HCT116 (cell line): Measurements from ENCODE around the gene UQCRH. TPM values are rescaled to one million over a fixed set of nuclear protein-coding genes. Genes with fewer than 3 reads are reported as not detected.

ENCODE experiments used
- ATAC-seq: fragments of 200-7000 bp; cut with Tn5 transposase; 2 replicates; pipeline ENCODE4 v1.9.1; 2020; ENCODE audit warnings: mild to moderate bottlenecking, moderate library complexity
- BruUV-seq: library from RNA; stranded (reverse); fragments of 400-500 nt; replicated peaks from 2 replicates; lab custom pipeline; 2021; lab: Mats Ljungman, UMichigan
- CTCF ChIA-PET: fragments of 300-600 bp; sonication (Branson Sonifier 250); formaldehyde crosslinking; loops from one replicate; lab custom pipeline; 2021; ENCODE audit warnings: antibody characterized with exemption; lab: Charles Lee
- POLR2A ChIA-PET: fragments of 300-600, 350-600 bp; sonication (Branson Sonifier 250); formaldehyde crosslinking; loops from one replicate; lab custom pipeline; 2021; ENCODE audit warnings: antibody characterized with exemption; lab: Charles Lee
- RAD21 ChIA-PET, 2 experiments: fragments of 300-600 bp; sonication (Branson Sonifier 250); formaldehyde crosslinking; loops; one replicate each; lab custom pipeline; 2023; ENCODE audit warnings: low total read pairs in 2 of 2; ENCODE audit not compliant: uncharacterized antibody in 2 of 2, unreplicated experiment in 2 of 2, low non-redundant PET in 1 of 2; lab: Charles Lee
- DNase-seq: peaks from one replicate; pipeline ENCODE4 v3.0.0-alpha.2; 2010; ENCODE audit warnings: low read depth, low spot score
- H2AFZ ChIP-seq: fragments of 200-600 bp; shearing (Covaris generic), sonication (generic); 2 replicates; pipeline ENCODE4 v1.6.1; 2017; ENCODE audit warnings: low read depth, mixed run types, mixed read lengths, antibody characterized with exemption, low read length; ENCODE audit not compliant: poor library complexity, severe bottlenecking
- H3K27ac ChIP-seq: 2 replicates; pipeline ENCODE4 v1.5.1; 2012; ENCODE audit warnings: low read depth, low read length
- H3K27me3 ChIP-seq: fragments of 200-600 bp; sonication (generic); 2 replicates; pipeline ENCODE4 v1.6.1; 2016; ENCODE audit warnings: mixed run types, low read length, mixed read lengths; ENCODE audit not compliant: insufficient read depth
- H3K36me3 ChIP-seq, 2 experiments: fragments of 200-500 bp in 1 of 2; fragments of 200-600 bp in 1 of 2; sonication (Bioruptor generic) in 1 of 2; sonication (generic) in 1 of 2; 2 replicates each; pipeline versions ENCODE4 v1.5.1 to v1.6.1; 2014 to 2016; ENCODE audit warnings: low read length in 2 of 2, inconsistent platforms in 1 of 2, mixed read lengths in 1 of 2, mixed run types in 1 of 2; ENCODE audit not compliant: insufficient read depth in 2 of 2, control insufficient read depth in 1 of 2
- H3K4me1 ChIP-seq, 2 experiments: fragments of 200-600 bp in 1 of 2; sonication (generic) in 1 of 2; 2 replicates each; pipeline versions ENCODE4 v1.5.1 to v1.6.1; 2012 to 2017; ENCODE audit warnings: low read length in 2 of 2, inconsistent platforms in 1 of 2, mild to moderate bottlenecking in 1 of 2, mixed read lengths in 1 of 2, mixed run types in 1 of 2, moderate library complexity in 1 of 2; ENCODE audit not compliant: insufficient read depth in 2 of 2, control insufficient read depth in 1 of 2
- H3K4me2 ChIP-seq: fragments of 200-600 bp; sonication (generic); 2 replicates; pipeline ENCODE4 v1.6.1; 2017; ENCODE audit warnings: mixed run types, low read length, mixed read lengths
- H3K4me3 ChIP-seq, 2 experiments: fragments of 200-600 bp in 1 of 2; sonication (generic) in 1 of 2; replicated peaks in 1 of 2; 2 replicates each; pipeline ENCODE4 v1.5.1; 2011 to 2016; ENCODE audit warnings: low read length in 2 of 2, control low read depth in 1 of 2, low read depth in 1 of 2, mild to moderate bottlenecking in 1 of 2, mixed read lengths in 1 of 2, mixed run types in 1 of 2
- H3K79me2 ChIP-seq: fragments of 200-600 bp; sonication (generic); 2 replicates; pipeline ENCODE4 v1.6.1; 2017; ENCODE audit warnings: mild to moderate bottlenecking, mixed run types, low read length, moderate library complexity, mixed read lengths; ENCODE audit not compliant: insufficient read depth
- H3K9ac ChIP-seq: fragments of 200-600 bp; sonication (generic); 2 replicates; pipeline ENCODE4 v1.6.1; 2016; ENCODE audit warnings: low read length, mixed read lengths
- H3K9me2 ChIP-seq: fragments of 200-600 bp; sonication (generic), shearing (Covaris generic); 2 replicates; pipeline ENCODE4 v1.6.1; 2017; ENCODE audit warnings: mixed run types, mild to moderate bottlenecking, moderate library complexity; ENCODE audit not compliant: insufficient read depth
- H3K9me3 ChIP-seq, 2 experiments: fragments of 200-500 bp in 1 of 2; fragments of 200-600 bp in 1 of 2; sonication (Bioruptor generic) in 1 of 2; sonication (generic) in 1 of 2; 2 replicates each; pipeline ENCODE4 v1.6.1; 2014 to 2017; ENCODE audit warnings: low read length in 2 of 2, mixed read lengths in 2 of 2, inconsistent platforms in 1 of 2, low read depth in 1 of 2, mild to moderate bottlenecking in 1 of 2, mixed run types in 1 of 2, moderate library complexity in 1 of 2; ENCODE audit not compliant: control insufficient read depth in 1 of 2, insufficient read depth in 1 of 2
- H4K20me1 ChIP-seq: fragments of 200-600 bp; sonication (generic), shearing (Covaris generic); 2 replicates; pipeline ENCODE4 v1.6.1; 2017; ENCODE audit warnings: mixed run types, mild to moderate bottlenecking, moderate library complexity; ENCODE audit not compliant: insufficient read depth
- POLR2A ChIP-seq: IDR thresholded peaks from 2 replicates; pipeline ENCODE4 v1.7.0; 2011; ENCODE audit warnings: borderline replicate concordance; ENCODE audit not compliant: insufficient read depth, insufficient read length; ENCODE audit errors: extremely low read depth
- POLR2AphosphoS5 ChIP-seq: IDR thresholded peaks from 2 replicates; pipeline ENCODE4 v1.6.1; 2011; ENCODE audit warnings: mild to moderate bottlenecking, low read depth, low read length, moderate library complexity
- SIN3A ChIP-seq: IDR thresholded peaks from 2 replicates; pipeline ENCODE4 v1.6.1; 2012; ENCODE audit warnings: low read depth
- SP1 ChIP-seq: IDR thresholded peaks from 2 replicates; pipeline ENCODE4 v1.6.1; 2012; ENCODE audit warnings: low read depth
- YY1 ChIP-seq: IDR thresholded peaks from 2 replicates; pipeline ENCODE4 v1.6.1; 2011; ENCODE audit warnings: low read length, low read depth, moderate library complexity, mild to moderate bottlenecking; ENCODE audit not compliant: insufficient replicate concordance; ENCODE audit errors: extremely low read depth
- ZFX ChIP-seq: fragments of 450-650 bp; IDR thresholded peaks from 2 replicates; pipeline ENCODE4 v1.6.1; 2017
- ZNF274 ChIP-seq: fragments of 200-500 bp; sonication (Bioruptor generic); IDR thresholded peaks from 2 replicates; pipeline ENCODE4 v1.6.1; 2014; ENCODE audit warnings: mild to moderate bottlenecking, low read depth, low read length, inconsistent platforms
- intact Hi-C: fragments of 100-400 bp; cut with micrococcal nuclease; formaldehyde crosslinking; loops from 2 replicates; pipeline ENCODE4 v1.10.0; 2022
- total RNA-seq: library from RNA; stranded (reverse); gene quantifications from one replicate; pipeline ENCODE4 v1.2.1, GENCODE V29; 2021; ENCODE audit not compliant: unreplicated experiment
- TF ChIP-seq, protein P1 (sequence below): IDR thresholded peaks from 2 replicates; pipeline ENCODE4 v1.6.1; 2012; ENCODE audit warnings: low read depth
- TF ChIP-seq, protein P2 (sequence below): IDR thresholded peaks from 2 replicates; pipeline ENCODE4 v1.6.1; 2012
- TF ChIP-seq, protein P3 (sequence below): IDR thresholded peaks from 2 replicates; pipeline ENCODE4 v1.6.1; 2012

UQCRH gene
- total RNA-seq, 1 experiment from 2014 or later, result 514 TPM

DNA sequence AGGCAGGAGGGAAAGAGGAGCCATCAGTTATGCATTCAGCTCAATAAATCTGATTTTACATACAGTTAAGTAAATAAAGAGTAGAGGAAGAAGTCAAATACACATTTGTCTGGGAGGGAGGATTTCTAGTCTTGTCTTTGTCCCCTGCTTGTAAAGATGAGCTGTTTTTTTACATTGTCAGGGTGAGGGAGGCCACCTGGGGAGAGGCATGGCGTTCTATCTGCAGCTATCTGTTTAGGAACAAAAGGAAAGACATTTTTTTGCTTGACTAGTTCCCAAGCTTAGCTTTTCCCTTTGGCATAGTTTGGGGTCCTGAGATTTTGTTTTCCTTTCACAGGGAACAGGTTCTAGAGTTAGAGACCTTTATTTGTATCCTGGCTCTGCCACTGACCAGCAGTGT is 41.0 kb upstream of the UQCRH start:
- Histone ChIP-seq H3K9me3 (no peaks in the 10 kb centered on the region), H3K27me3 (no peaks in the 10 kb centered on the region), H3K9me2 (no peaks in the 10 kb centered on the region), H3K79me2 (peaks cover 11% of the 10 kb centered on the region; the same call in 1 of the 2 replicates), H4K20me1 (no peaks in the 10 kb centered on the region), H3K4me3 (no peak overlapping the region), H3K4me2 (no peak overlapping the region), H3K9ac (no peak overlapping the region), H3K27ac (no peak overlapping the region), H3K36me3 (peaks cover 39 to 75% of the 10 kb centered on the region in 2 experiments), H2AFZ (no peak overlapping the region), H3K4me1 (no peaks in the 10 kb centered on the region)
- intact Hi-C loops, result no loop called here
- ChIA-PET POLR2A (no interaction called here), RAD21 (no interaction called here), CTCF (interaction anchor here (1.6 kb wide), 1 partner anchor 39 kb away, joined by 3 read pairs; no protein-coding TSS in a partner anchor)
- DNase-seq, result no peak
- no TSS peak for BruUV-seq
- TF ChIP-seq, protein P1, sequence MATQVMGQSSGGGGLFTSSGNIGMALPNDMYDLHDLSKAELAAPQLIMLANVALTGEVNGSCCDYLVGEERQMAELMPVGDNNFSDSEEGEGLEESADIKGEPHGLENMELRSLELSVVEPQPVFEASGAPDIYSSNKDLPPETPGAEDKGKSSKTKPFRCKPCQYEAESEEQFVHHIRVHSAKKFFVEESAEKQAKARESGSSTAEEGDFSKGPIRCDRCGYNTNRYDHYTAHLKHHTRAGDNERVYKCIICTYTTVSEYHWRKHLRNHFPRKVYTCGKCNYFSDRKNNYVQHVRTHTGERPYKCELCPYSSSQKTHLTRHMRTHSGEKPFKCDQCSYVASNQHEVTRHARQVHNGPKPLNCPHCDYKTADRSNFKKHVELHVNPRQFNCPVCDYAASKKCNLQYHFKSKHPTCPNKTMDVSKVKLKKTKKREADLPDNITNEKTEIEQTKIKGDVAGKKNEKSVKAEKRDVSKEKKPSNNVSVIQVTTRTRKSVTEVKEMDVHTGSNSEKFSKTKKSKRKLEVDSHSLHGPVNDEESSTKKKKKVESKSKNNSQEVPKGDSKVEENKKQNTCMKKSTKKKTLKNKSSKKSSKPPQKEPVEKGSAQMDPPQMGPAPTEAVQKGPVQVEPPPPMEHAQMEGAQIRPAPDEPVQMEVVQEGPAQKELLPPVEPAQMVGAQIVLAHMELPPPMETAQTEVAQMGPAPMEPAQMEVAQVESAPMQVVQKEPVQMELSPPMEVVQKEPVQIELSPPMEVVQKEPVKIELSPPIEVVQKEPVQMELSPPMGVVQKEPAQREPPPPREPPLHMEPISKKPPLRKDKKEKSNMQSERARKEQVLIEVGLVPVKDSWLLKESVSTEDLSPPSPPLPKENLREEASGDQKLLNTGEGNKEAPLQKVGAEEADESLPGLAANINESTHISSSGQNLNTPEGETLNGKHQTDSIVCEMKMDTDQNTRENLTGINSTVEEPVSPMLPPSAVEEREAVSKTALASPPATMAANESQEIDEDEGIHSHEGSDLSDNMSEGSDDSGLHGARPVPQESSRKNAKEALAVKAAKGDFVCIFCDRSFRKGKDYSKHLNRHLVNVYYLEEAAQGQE, result no peak
- no peak for TF ChIP-seq YY1
- TF ChIP-seq, protein P2, sequence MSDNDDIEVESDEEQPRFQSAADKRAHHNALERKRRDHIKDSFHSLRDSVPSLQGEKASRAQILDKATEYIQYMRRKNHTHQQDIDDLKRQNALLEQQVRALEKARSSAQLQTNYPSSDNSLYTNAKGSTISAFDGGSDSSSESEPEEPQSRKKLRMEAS, result no peak
- TF ChIP-seq, protein P3, sequence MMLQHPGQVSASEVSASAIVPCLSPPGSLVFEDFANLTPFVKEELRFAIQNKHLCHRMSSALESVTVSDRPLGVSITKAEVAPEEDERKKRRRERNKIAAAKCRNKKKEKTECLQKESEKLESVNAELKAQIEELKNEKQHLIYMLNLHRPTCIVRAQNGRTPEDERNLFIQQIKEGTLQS, result no peak
- TF ChIP-seq SIN3A, result no peak
- no peak for TF ChIP-seq ZFX
- no peak for TF ChIP-seq POLR2A
- no peak for TF ChIP-seq SP1
- no peak for TF ChIP-seq POLR2AphosphoS5
- no peak for TF ChIP-seq ZNF274
- ATAC-seq, result no peak
